ENCODE results near the gene PRM2. TPM values are rescaled to one million over a fixed set of nuclear protein-coding genes. Genes with fewer than 3 reads are reported as not detected.

Gene PRM2
- total and polyA plus RNA-seq, 2 donors (not counting 3 experiments of a cell fraction or from before 2014, with no cell fraction given) = not detected

- intact Hi-C loops (cut with micrococcal nuclease) (loop anchor here (10.0 kb wide), 1 partner anchor 65 kb away; no protein-coding TSS in a partner anchor), dilution Hi-C loops (cut with MboI; ENCODE audit: extremely low pct_ligation_motif_present, low sequenced_read_pairs) (no loop called here)
- no peaks in the 10 kb centered on the region for H3K9me3 ChIP-seq (replicated peaks; ENCODE audit: control insufficient read depth, insufficient read depth, low read length)
- H3K79me2 ChIP-seq (ENCODE audit: control insufficient read depth, insufficient read depth, low read length) = no peaks in the 10 kb centered on the region
- FAIRE-seq (no peak), DNase-seq (ENCODE audit: low read depth, low spot score) (no peak)
- no peaks in the 10 kb centered on the region for H3K9me1 ChIP-seq (replicated peaks; ENCODE audit: control insufficient read depth, extremely low read depth, insufficient read depth, low read length)
- no peak overlapping the region for H3K9ac ChIP-seq (replicated peaks; ENCODE audit: extremely low read depth, insufficient read depth, low read length)
- no peaks in the 10 kb centered on the region for H3K36me3 ChIP-seq (ENCODE audit: control insufficient read depth in 2 of 2, extremely low read depth in 1 of 2, insufficient read depth in 2 of 2, low read length in 2 of 2)
- ChIA-PET CTCF (no interaction called here), POLR2A (no interaction called here)
- no peaks in the 10 kb centered on the region for H3K4me1 ChIP-seq (ENCODE audit: control insufficient read depth, extremely low read depth, insufficient read depth, low read length)
- no peak overlapping the region for H3K4me2 ChIP-seq (ENCODE audit: insufficient read depth, low read length)
- H3K27me3 ChIP-seq (ENCODE audit: control insufficient read depth in 2 of 2, insufficient read depth in 2 of 2, low read length in 2 of 2) = peaks cover 0 to 1% of the 10 kb centered on the region in 2 experiments
- no peaks in the 10 kb centered on the region for H4K20me1 ChIP-seq (replicated peaks; ENCODE audit: control insufficient read depth, extremely low read depth, insufficient read depth, low read length)
- TF ChIP-seq GATA2 (IDR thresholded peaks at IDR 0.05; ENCODE audit: insufficient read depth, insufficient read length, low read depth, low read length) (no peak), CTCF (IDR thresholded peaks at IDR 0.05; ENCODE audit: extremely low read depth in 1 of 2, insufficient read depth in 1 of 2, low read depth in 1 of 2, low read length in 2 of 2) (no peak), POLR2AphosphoS5 (IDR thresholded peaks at IDR 0.05; ENCODE audit: insufficient read depth, low read depth, low read length) (no peak), POLR2A (IDR thresholded peaks at IDR 0.05; ENCODE audit: low read depth, low read length) (no peak), MYC (IDR thresholded peaks at IDR 0.05; ENCODE audit: low read depth, low read length) (no peak), MAX (IDR thresholded peaks at IDR 0.05; ENCODE audit: insufficient read depth, insufficient read length) (no peak), EZH2 (IDR thresholded peaks at IDR 0.05; ENCODE audit: borderline replicate concordance, low read depth, low read length, severe bottlenecking) (no peak), JUN (IDR thresholded peaks at IDR 0.05; ENCODE audit: borderline replicate concordance, insufficient read depth, insufficient read length, low read depth) (no peak), FOS (IDR thresholded peaks at IDR 0.05; ENCODE audit: borderline replicate concordance, insufficient read depth, low read length) (no peak)
- BruUV-seq (replicated peaks) = no TSS peak
- H2AFZ ChIP-seq (ENCODE audit: low read depth, low read length) = no peak overlapping the region
- no peak overlapping the region for H3K27ac ChIP-seq (ENCODE audit: insufficient read depth, low read depth, low read length)
- H3K4me3 ChIP-seq (replicated peaks in 1 of 3; ENCODE audit: insufficient read depth in 1 of 3, low read depth in 1 of 3, low read length in 3 of 3) = no peak overlapping the region
These were observed 26.8 kb downstream of the PRM2 start for GRCh38 chr16:11249233-11250061.

All from endothelial cell of umbilical vein (primary cell).